ENCODE results near the gene ABTB2. TPM values are rescaled to one million over a fixed set of nuclear protein-coding genes. Genes with fewer than 3 reads are reported as not detected.

Gene ABTB2
- total RNA-seq, 2 experiments from 2014 or later: 0.06 to 0.09 TPM

DNA sequence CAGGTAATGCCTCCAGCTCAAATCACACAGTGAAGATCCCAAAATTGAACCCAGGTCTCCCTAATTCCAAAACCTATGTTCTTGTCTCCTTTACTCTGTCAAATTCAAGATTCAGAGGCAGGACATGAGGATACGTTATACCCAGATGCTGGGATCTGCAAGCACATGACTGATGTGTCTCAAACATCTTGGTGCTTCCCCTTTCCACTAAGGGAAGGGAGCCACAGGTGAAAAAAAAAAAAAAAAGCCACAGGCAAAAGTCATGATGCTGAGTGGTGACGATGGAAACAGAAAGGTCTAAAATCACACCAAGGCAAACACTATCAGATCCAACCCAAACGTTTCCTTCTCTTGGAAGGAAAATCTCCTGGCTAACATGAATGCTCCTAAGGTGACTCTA is 24.0 kb downstream of the ABTB2 start:
- Histone ChIP-seq H3K9me2 (ENCODE audit: insufficient read depth, low read length) (no peaks in the 10 kb centered on the region), H3K27ac (ENCODE audit: low read depth, low read length, poor library complexity, severe bottlenecking) (no peak overlapping the region), H4K20me1 (ENCODE audit: insufficient read depth, low read length) (no peaks in the 10 kb centered on the region), H3K4me2 (ENCODE audit: low read length) (no peak overlapping the region), H3K79me2 (ENCODE audit: insufficient read depth, low read depth, low read length) (no peaks in the 10 kb centered on the region), H3K9me3 (ENCODE audit: low read length) (no peaks in the 10 kb centered on the region), H3K36me3 (ENCODE audit: insufficient read depth, low read length) (no peaks in the 10 kb centered on the region), H3K4me1 (ENCODE audit: insufficient read depth, low read length, poor library complexity, severe bottlenecking) (no peaks in the 10 kb centered on the region), H3K4me3 (ENCODE audit: low read depth, low read length, poor library complexity, severe bottlenecking) (no peak overlapping the region), H2AFZ (ENCODE audit: low read length) (no peak overlapping the region)
- DNase-seq (ENCODE audit: low spot score): no peak
- CTCF ChIA-PET (ENCODE audit: unreplicated experiment): no interaction called here
- intact Hi-C loops (cut with micrococcal nuclease; ENCODE audit: unreplicated experiment): no loop called here
- BruUV-seq (replicated peaks): no TSS peak
- no peak for TF ChIP-seq EZH2phosphoT487 (IDR thresholded peaks at IDR 0.05; ENCODE audit: borderline replicate concordance, low read depth, low read length)
- TF ChIP-seq, protein P1, sequence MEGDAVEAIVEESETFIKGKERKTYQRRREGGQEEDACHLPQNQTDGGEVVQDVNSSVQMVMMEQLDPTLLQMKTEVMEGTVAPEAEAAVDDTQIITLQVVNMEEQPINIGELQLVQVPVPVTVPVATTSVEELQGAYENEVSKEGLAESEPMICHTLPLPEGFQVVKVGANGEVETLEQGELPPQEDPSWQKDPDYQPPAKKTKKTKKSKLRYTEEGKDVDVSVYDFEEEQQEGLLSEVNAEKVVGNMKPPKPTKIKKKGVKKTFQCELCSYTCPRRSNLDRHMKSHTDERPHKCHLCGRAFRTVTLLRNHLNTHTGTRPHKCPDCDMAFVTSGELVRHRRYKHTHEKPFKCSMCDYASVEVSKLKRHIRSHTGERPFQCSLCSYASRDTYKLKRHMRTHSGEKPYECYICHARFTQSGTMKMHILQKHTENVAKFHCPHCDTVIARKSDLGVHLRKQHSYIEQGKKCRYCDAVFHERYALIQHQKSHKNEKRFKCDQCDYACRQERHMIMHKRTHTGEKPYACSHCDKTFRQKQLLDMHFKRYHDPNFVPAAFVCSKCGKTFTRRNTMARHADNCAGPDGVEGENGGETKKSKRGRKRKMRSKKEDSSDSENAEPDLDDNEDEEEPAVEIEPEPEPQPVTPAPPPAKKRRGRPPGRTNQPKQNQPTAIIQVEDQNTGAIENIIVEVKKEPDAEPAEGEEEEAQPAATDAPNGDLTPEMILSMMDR (conservative IDR thresholded peaks at IDR 0.05; ENCODE audit: low read length): no peak
- POLR2A ChIA-PET: interaction anchor here (0.7 to 1.1 kb wide), 3 partner anchors 11 to 1578 kb away, joined by 3 to 4 read pairs (median 4); no protein-coding TSS in a partner anchor

DNA sequence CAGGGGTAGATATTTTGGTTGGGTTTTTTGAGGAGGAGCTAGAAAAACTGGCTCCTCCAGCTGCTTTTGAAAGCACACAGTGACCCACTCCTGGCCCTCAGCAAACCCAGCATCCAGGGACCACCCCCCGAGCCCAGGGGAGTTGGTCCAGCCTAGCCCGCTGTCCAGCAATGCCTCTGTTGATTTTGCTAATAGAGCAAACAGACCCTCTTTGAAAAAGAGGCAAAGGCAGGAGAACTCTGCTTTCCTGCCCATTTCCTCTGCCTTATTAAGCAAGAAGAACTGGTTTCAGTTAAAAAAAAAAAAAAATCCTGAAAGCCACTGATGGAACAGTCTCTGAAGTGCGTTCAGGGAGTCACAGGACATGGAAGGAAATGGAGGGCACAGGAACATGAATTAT is 25.3 kb downstream of the ABTB2 start:
- intact Hi-C loops (cut with micrococcal nuclease; ENCODE audit: unreplicated experiment): no loop called here
- CTCF ChIA-PET (ENCODE audit: unreplicated experiment): no interaction called here
- TF ChIP-seq, protein P1 (conservative IDR thresholded peaks at IDR 0.05; ENCODE audit: low read length): no peak
- no peak for TF ChIP-seq EZH2phosphoT487 (IDR thresholded peaks at IDR 0.05; ENCODE audit: borderline replicate concordance, low read depth, low read length)
- no TSS peak for BruUV-seq (replicated peaks)
- POLR2A ChIA-PET: interaction anchor here (1.1 kb wide), 1 partner anchor 13 kb away, joined by 4 read pairs; no protein-coding TSS in a partner anchor
- H3K4me1 ChIP-seq (ENCODE audit: insufficient read depth, low read length, poor library complexity, severe bottlenecking): no peaks in the 10 kb centered on the region
- H3K27ac ChIP-seq (ENCODE audit: low read depth, low read length, poor library complexity, severe bottlenecking): no peak overlapping the region
- no peak overlapping the region for H3K4me3 ChIP-seq (ENCODE audit: low read depth, low read length, poor library complexity, severe bottlenecking)
- no peaks in the 10 kb centered on the region for H4K20me1 ChIP-seq (ENCODE audit: insufficient read depth, low read length)
- H3K36me3 ChIP-seq (ENCODE audit: insufficient read depth, low read length): no peaks in the 10 kb centered on the region
- H2AFZ ChIP-seq (ENCODE audit: low read length): no peak overlapping the region
- H3K4me2 ChIP-seq (ENCODE audit: low read length): no peak overlapping the region
- no peaks in the 10 kb centered on the region for H3K9me2 ChIP-seq (ENCODE audit: insufficient read depth, low read length)
- H3K9me3 ChIP-seq (ENCODE audit: low read length): no peaks in the 10 kb centered on the region
- no peaks in the 10 kb centered on the region for H3K79me2 ChIP-seq (ENCODE audit: insufficient read depth, low read depth, low read length)
- no peak for DNase-seq (ENCODE audit: low spot score)

DNA sequence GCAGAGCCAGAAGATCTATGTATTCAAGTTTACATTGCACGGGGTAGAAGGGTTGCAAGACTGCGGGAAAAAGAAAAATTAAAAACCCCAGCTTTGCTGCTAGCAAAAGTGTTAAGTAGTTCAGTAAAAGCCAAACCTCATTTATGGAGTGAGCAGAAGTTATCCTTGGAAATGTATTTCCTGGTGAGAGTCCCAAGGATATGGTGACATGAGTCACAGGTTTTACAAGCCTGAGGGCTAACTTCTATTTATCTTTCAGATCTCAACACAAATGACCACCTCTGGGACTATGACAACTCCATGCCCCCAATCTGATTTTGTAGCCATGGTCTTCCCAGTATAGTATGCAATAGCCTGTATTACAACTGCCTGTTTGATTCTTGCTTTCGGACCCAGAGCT is 26.1 kb downstream of the ABTB2 start:
- intact Hi-C loops (cut with micrococcal nuclease; ENCODE audit: unreplicated experiment): no loop called here
- ChIA-PET POLR2A (interaction anchor here (0.6 kb wide), 1 partner anchor 195 kb away, joined by 3 read pairs; no protein-coding TSS in a partner anchor), CTCF (ENCODE audit: unreplicated experiment) (no interaction called here)
- Histone ChIP-seq H2AFZ (ENCODE audit: low read length) (no peak overlapping the region), H3K9me2 (ENCODE audit: insufficient read depth, low read length) (no peaks in the 10 kb centered on the region), H4K20me1 (ENCODE audit: insufficient read depth, low read length) (no peaks in the 10 kb centered on the region), H3K27ac (ENCODE audit: low read depth, low read length, poor library complexity, severe bottlenecking) (no peak overlapping the region), H3K36me3 (ENCODE audit: insufficient read depth, low read length) (no peaks in the 10 kb centered on the region), H3K4me3 (ENCODE audit: low read depth, low read length, poor library complexity, severe bottlenecking) (no peak overlapping the region), H3K4me2 (ENCODE audit: low read length) (no peak overlapping the region), H3K79me2 (ENCODE audit: insufficient read depth, low read depth, low read length) (no peaks in the 10 kb centered on the region), H3K9me3 (ENCODE audit: low read length) (no peaks in the 10 kb centered on the region), H3K4me1 (ENCODE audit: insufficient read depth, low read length, poor library complexity, severe bottlenecking) (no peaks in the 10 kb centered on the region)
- DNase-seq (ENCODE audit: low spot score): no peak
- no TSS peak for BruUV-seq (replicated peaks)
- TF ChIP-seq, protein P1 (conservative IDR thresholded peaks at IDR 0.05; ENCODE audit: low read length): no peak
- no peak for TF ChIP-seq EZH2phosphoT487 (IDR thresholded peaks at IDR 0.05; ENCODE audit: borderline replicate concordance, low read depth, low read length)
